HuH-7 (cell line): ENCODE results near the gene TMLHE.
"Not testable (repeated sequence)": the region's sequence is repeated elsewhere in the genome, so short reads cannot be mapped to it uniquely, and the experiment has no call there.

Experiments
- DNase-seq: peaks from one replicate; pipeline ENCODE4 v3.0.0; 2011; ENCODE audit warnings: low spot score

TMLHE gene

DNA sequence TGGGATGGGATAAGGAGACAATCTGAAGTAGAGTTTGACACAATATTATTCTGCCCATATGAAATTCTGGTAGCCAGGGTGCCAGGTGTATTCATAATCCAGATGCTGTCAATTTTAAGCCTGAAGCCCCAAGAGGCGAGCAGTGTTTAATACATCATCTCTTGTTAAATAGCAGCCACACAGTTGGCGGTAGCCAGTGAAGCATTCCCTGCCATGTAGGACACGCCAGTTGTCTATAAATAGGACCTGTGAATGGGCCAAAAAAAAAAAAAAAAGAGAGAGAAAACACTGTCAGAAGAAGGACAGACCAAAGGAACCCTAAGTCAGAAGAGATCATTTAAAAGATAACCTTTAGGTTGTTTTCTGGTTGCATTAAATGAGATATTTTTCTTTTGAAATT lies 121.3 kb downstream of the TMLHE start:
- not testable (repeated sequence) for DNase-seq

- not testable (repeated sequence) for DNase-seq
These were observed 135.6 kb downstream of the TMLHE start for GRCh38 chrX:155477136-155477535.

DNA sequence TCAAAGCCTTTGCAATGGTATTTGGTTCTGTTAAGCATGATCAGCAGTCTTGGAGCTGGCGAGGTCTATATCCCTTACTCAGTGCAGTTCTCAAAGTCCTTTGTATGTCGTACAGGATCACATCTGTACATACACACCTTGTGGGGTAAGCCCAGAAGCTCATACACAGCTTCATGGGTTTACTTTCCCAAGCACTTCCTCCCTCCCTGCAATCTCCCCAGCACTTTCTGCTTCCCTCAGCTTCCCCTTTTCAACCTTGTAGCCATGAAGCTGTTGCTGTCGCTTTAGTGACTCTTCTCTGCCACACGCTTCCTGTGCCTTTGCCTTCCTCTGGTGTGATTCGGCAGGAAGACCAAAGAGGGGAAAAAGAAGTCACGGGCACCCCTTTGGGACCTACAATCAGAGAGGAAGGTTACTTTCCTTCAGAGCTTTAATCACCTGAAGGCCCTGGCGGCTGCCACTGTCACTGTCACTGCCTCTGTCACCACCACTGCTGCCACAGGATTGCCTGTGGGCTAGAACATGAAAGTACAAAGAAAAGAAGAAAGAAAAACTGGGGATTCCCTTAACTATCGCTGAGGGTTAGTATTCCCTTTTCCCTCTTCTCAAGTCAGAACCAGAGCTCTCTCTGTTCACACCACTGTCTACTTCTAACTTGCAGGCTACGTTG lies 146.3 kb downstream of the TMLHE start:
- DNase-seq: not testable (repeated sequence)

- not testable (repeated sequence) for DNase-seq
These were observed 152.3 kb downstream of the TMLHE start for GRCh38 chrX:155460501-155460900.

- DNase-seq: not testable (repeated sequence)
These were observed 154.3 kb downstream of the TMLHE start, which contains the start of gene F8A3 for GRCh38 chrX:155458471-155458870. TSS of gene F8A3 (minus strand) at chrX:155458620. CDS start at chrX:155458600, 20 bp downstream.

- not testable (repeated sequence) for DNase-seq
These were observed 154.8 kb downstream of the TMLHE start for GRCh38 chrX:155457761-155458447.

GRCh38 chrX:155441097-155441496 lies 171.7 kb downstream of the TMLHE start:
- DNase-seq: no peak
